Thymus (tissue), 11 donors: Measurements from ENCODE around the gene SCAMP4. TPM values are rescaled to one million over a fixed set of nuclear protein-coding genes. Genes with fewer than 3 reads are reported as not detected.

Experiments used
- DNase-seq, 9 donors: peaks; one replicate each; pipeline ENCODE4 v3.0.0-alpha.2; 2013; ENCODE audit warnings: low spot score in 9 of 9, low read depth in 6 of 9, missing footprints in 1 of 9
- H3K27ac ChIP-seq, 2 donors: one replicate each; pipeline ENCODE4 v1.5.1; 2013; ENCODE audit warnings: control low read depth in 1 of 2, low read depth in 1 of 2, low read length in 1 of 2, mild to moderate bottlenecking in 1 of 2, moderate library complexity in 1 of 2
- H3K27me3 ChIP-seq, 2 donors: one replicate each; pipeline ENCODE4 v1.5.1; 2013; ENCODE audit warnings: low read length in 1 of 2; ENCODE audit not compliant: control insufficient read depth in 2 of 2, insufficient read depth in 1 of 2
- H3K36me3 ChIP-seq, 2 donors: one replicate each; pipeline ENCODE4 v1.5.1; 2013; ENCODE audit warnings: low read length in 1 of 2, mild to moderate bottlenecking in 1 of 2, moderate library complexity in 1 of 2; ENCODE audit not compliant: control insufficient read depth in 2 of 2, insufficient read depth in 2 of 2
- H3K4me1 ChIP-seq, 2 donors: one replicate each; pipeline ENCODE4 v1.5.1; 2013; ENCODE audit warnings: low read length in 2 of 2; ENCODE audit not compliant: control insufficient read depth in 2 of 2, insufficient read depth in 2 of 2
- H3K4me3 ChIP-seq, 2 donors: one replicate each; pipeline ENCODE4 v1.5.1; 2013; ENCODE audit warnings: low read length in 2 of 2, control low read depth in 1 of 2, mild to moderate bottlenecking in 1 of 2
- H3K9me3 ChIP-seq, 2 donors: one replicate each; pipeline ENCODE4 v1.5.1; 2013; ENCODE audit warnings: low read length in 1 of 2, mild to moderate bottlenecking in 1 of 2; ENCODE audit not compliant: control insufficient read depth in 2 of 2, insufficient read depth in 1 of 2
- WGBS: extraction: QIAGEN DNeasy Blood & Tissue Kit; methylation state at CpG from one replicate; pipeline ENCODE4 v1.1.7; 2013; 5-methylcytosine and 5-hydroxymethylcytosine counted together
- polyA plus RNA-seq: library from polyadenylated mRNA; stranded (reverse); fragments of 200-250 nt; gene quantifications from one replicate; pipeline ENCODE4 v1.2.3, GENCODE V29; 2013
- total RNA-seq: library from RNA; stranded (reverse); fragments of 120-200 nt; gene quantifications from one replicate; pipeline ENCODE4 v1.2.4, GENCODE V29; 2013
- donor health status: healthy.

Gene SCAMP4
- total and polyA plus RNA-seq, 2 donors = 9.2 to 21.9 TPM

DNA sequence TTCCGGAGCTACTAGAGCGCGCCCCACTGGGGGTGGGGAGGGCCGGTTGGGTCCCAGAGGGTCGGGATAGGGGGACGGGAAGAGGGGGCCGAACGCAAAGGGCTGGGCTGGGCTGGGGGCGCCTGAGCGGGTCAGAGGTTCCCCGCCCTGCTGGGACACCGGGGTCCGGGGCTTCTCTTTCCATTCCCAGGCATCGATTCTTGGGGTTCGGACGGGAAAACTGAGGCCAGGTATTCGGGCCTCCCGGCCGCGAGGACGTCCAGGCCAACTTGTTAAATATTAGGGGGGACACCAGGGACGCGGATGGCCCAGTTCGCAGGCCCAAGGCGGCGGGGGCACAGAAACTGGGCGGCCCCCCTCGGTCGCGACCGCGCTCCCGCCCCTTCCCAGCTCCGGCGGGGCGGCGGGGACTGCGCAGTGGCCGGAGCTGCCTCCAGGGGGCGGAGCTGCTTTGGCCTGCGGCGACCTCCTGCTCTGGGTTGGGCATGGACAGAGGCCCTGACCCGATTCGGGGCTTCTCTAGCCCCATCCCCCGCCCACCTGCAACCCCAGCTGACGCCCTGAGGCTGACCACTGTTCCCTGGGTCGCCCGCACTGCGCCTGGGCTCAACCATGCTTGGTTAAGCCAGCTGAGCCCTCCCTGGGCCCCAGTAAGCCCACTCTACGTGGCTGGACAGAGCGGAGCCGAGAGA lies 40.6 kb upstream of the SCAMP4 start:
- peaks cover 0 to 3% of the 10 kb centered on the region in 2 donors for H3K9me3 ChIP-seq
- H3K36me3 ChIP-seq = peaks cover 0 to 5% of the 10 kb centered on the region in 2 donors
- H3K4me3 ChIP-seq = peak overlapping the region; percentile 67 to 80
- H3K27me3 ChIP-seq = peaks cover 0 to 20% of the 10 kb centered on the region in 2 donors
- 7% methylated on average over 52 of the region's 52 CpGs for WGBS
- H3K4me1 ChIP-seq = peaks cover 15 to 41% of the 10 kb centered on the region in 2 donors
- no peak for DNase-seq
- peak overlapping the region; percentile 69 to 80 for H3K27ac ChIP-seq

GRCh38 chr19:1865172-1866010 lies 39.8 kb upstream of the SCAMP4 start:
- Histone ChIP-seq H3K27ac (peak overlapping the region in 1 of 2 donors; percentile 80), H3K4me1 (peaks cover 15 to 33% of the 10 kb centered on the region in 2 donors), H3K4me3 (peak overlapping the region in 1 of 2 donors; percentile 80), H3K9me3 (peaks cover 0 to 3% of the 10 kb centered on the region in 2 donors), H3K36me3 (peaks cover 3 to 6% of the 10 kb centered on the region in 2 donors), H3K27me3 (peaks cover 0 to 20% of the 10 kb centered on the region in 2 donors)
- DNase-seq = no peak
- 96% methylated on average over 17 of the region's 17 CpGs for WGBS

GRCh38 chr19:1866693-1867348 lies 38.4 kb upstream of the SCAMP4 start:
- H3K4me1 ChIP-seq = peaks cover 13 to 19% of the 10 kb centered on the region in 2 donors
- DNase-seq = no peak
- H3K27me3 ChIP-seq = peaks cover 0 to 8% of the 10 kb centered on the region in 2 donors
- WGBS = 97% methylated on average over 8 of the region's 8 CpGs
- H3K27ac ChIP-seq = peak overlapping the region in 1 of 2 donors; percentile 31
- peaks cover 14 to 20% of the 10 kb centered on the region in 2 donors for H3K36me3 ChIP-seq
- H3K4me3 ChIP-seq = no peak overlapping the region
- peaks cover 0 to 3% of the 10 kb centered on the region in 2 donors for H3K9me3 ChIP-seq

GRCh38 chr19:1867349-1867724 lies 37.9 kb upstream of the SCAMP4 start:
- no peak for DNase-seq
- no peak overlapping the region for H3K4me3 ChIP-seq
- H3K4me1 ChIP-seq = peaks cover 8 to 14% of the 10 kb centered on the region in 2 donors
- WGBS = 99% methylated on average over 9 of the region's 9 CpGs
- peaks cover 0 to 3% of the 10 kb centered on the region in 2 donors for H3K27me3 ChIP-seq
- H3K36me3 ChIP-seq = peaks cover 15 to 22% of the 10 kb centered on the region in 2 donors
- no peaks in the 10 kb centered on the region for H3K9me3 ChIP-seq
- H3K27ac ChIP-seq = no peak overlapping the region

GRCh38 chr19:1868971-1869370 lies 36.2 kb upstream of the SCAMP4 start:
- Histone ChIP-seq H3K4me1 (peaks cover 16 to 26% of the 10 kb centered on the region in 2 donors), H3K27ac (no peak overlapping the region), H3K27me3 (no peaks in the 10 kb centered on the region), H3K9me3 (no peaks in the 10 kb centered on the region), H3K4me3 (no peak overlapping the region), H3K36me3 (peaks cover 30 to 34% of the 10 kb centered on the region in 2 donors)
- 95% methylated on average over 7 of the region's 7 CpGs for WGBS
- no peak for DNase-seq

DNA sequence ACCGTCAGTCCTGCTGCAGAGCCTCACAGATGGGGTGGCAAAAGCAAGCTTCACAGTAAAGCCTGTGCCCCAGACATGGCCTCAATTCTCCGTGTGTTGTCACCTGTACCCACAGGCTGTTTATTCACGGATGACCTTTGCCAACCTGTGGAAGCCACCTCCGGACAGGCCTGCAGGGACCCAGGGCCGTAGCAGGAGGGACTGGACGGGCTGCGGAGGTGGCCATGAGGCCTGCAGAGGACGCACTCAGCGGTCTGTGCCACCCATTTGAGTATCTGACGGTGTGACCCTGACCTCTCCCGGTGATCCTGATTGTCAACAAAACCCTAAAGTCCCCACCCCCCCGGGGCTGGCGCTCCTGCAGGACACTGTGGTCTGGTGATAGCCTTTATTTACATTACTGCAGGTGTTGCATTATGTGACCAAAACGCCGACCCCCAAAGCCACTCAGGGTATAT lies 34.0 kb upstream of the SCAMP4 start:
- Histone ChIP-seq H3K27ac (no peak overlapping the region), H3K27me3 (no peaks in the 10 kb centered on the region), H3K4me3 (no peak overlapping the region), H3K4me1 (peaks cover 12 to 21% of the 10 kb centered on the region in 2 donors), H3K9me3 (peaks cover 0 to 5% of the 10 kb centered on the region in 2 donors), H3K36me3 (peaks cover 30 to 34% of the 10 kb centered on the region in 2 donors)
- WGBS = 97% methylated on average over 15 of the region's 15 CpGs
- no peak for DNase-seq

DNA sequence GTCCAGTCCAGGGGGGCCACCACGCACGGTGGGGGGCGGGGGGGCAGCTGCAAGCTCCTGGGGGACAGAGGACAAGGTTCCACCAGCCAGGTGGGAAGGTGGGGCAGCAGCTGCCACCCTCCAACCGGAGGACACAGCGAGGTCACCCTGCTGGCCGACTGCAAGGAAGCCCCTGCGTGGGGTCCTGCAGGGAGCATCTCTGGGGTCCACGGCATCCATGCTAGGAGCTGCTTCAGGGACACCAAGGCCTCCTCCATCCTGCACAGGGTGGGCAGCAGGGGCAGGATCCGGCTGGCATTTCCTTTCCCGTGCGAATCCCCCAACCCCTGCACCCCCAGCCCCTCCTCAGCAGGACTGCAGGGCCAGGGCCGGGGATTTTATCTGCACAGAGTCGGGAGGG lies 33.6 kb upstream of the SCAMP4 start:
- no peak overlapping the region for H3K4me3 ChIP-seq
- H3K9me3 ChIP-seq = peaks cover 0 to 10% of the 10 kb centered on the region in 2 donors
- H3K27ac ChIP-seq = no peak overlapping the region
- WGBS = 97% methylated on average over 13 of the region's 13 CpGs
- peaks cover 30 to 34% of the 10 kb centered on the region in 2 donors for H3K36me3 ChIP-seq
- no peak for DNase-seq
- H3K4me1 ChIP-seq = peaks cover 16 to 26% of the 10 kb centered on the region in 2 donors
- H3K27me3 ChIP-seq = no peaks in the 10 kb centered on the region

DNA sequence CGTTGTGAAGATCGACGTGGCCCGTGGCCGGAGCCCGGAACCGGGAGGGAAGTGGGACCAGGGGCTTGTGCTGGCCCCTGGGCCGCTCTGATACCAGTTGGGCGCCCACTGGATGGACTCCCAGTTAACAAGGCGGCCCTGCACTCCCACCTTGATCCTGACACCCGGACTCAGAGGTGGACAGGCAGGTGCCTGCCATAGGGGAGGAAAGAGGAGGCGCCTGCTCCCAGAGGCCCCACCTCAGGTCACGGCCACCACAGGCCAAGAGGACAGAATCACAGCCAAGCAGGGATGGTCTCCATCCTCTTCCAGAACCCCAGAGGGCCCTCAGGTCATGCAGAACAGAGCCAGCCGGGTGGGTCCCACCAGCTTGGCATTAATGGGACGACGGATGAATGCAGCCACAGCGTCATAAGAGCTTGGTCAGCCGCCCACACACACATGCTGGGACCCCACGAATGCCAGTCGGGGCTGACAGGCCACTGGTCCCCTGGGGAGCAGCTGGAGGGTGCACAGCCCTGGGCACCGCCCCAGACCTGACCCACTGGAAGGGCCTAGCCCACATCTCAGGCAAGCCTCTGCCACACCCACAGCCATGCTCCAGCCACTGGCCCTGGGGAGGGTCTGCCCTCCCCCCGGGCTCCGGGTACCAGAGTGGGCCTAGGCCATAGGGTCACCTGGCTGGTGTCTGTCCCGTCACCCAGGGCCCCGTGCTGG lies 32.2 kb upstream of the SCAMP4 start:
- DNase-seq = no peak
- Histone ChIP-seq H3K36me3 (peaks cover 29 to 30% of the 10 kb centered on the region in 2 donors), H3K4me1 (peaks cover 18 to 28% of the 10 kb centered on the region in 2 donors), H3K27me3 (no peaks in the 10 kb centered on the region), H3K9me3 (peaks cover 0 to 10% of the 10 kb centered on the region in 2 donors), H3K4me3 (no peak overlapping the region), H3K27ac (peak overlapping the region in 1 of 2 donors; percentile 49)
- 95% methylated on average over 25 of the region's 25 CpGs for WGBS
